Activated naive CD4-positive, alpha-beta T cell treated with anti-CD3 and anti-CD28 coated beads, Interleukin-2, amount 10 ng/mL, durations not matched to agents 5 hours and 36 hours (primary cell): ENCODE data around the gene CENPV. TPM values are rescaled to one million over a fixed set of nuclear protein-coding genes. Genes with fewer than 3 reads are reported as not detected.

Experiments used
- total RNA-seq, 2 experiments: library from RNA; stranded (reverse); gene quantifications; one replicate each; pipeline ENCODE4 v1.2.3, GENCODE V29; 2021

The CENPV gene
- total RNA-seq, result 10 to 100 TPM in 1 of 2 experiments, 1 to 10 TPM in 1; 8.1 to 10.9 TPM

GRCh38 chr17:16353317-16354174 lies at the start of gene CENPV:
Gene CENPV, minus strand, starts transcription at chr17:16353469. Its CDS starts 33 bp downstream, at chr17:16353436.

GRCh38 chr17:16380640-16381495 lies 27.6 kb upstream of the CENPV start, which contains the start of gene UBB:
Gene UBB, plus strand, starts transcription at chr17:16381091. Its CDS starts 817 bp downstream, at chr17:16381908.

Other genes with a start within 250 kb of the CENPV start
- gene NCOR1, start 137.9 kb downstream of the CENPV start, total RNA-seq, result 100 to 1,000 TPM; 124 to 130 TPM
- gene PIGL, start 136.3 kb downstream of the CENPV start, total RNA-seq, result 10 to 100 TPM; 33.0 to 35.3 TPM
- 1,000 to 10,000 TPM; 1,170 to 1,224 TPM for gene UBB, start 27.6 kb upstream of the CENPV start, total RNA-seq
- gene TRPV2, start 62.1 kb upstream of the CENPV start, total RNA-seq, result 100 to 1,000 TPM; 132 to 133 TPM
- 1 to 10 TPM; 2.2 to 2.3 TPM for gene LRRC75A, start 138.7 kb upstream of the CENPV start, total RNA-seq
- 1 to 10 TPM; 8.6 to 9.0 TPM for gene ZNF287, start 215.7 kb upstream of the CENPV start, total RNA-seq